B cell (primary cell): Measurements from ENCODE around the gene MCAM.

Experiments used
- CTCF ChIP-seq: fragments of 200-600 bp; IDR thresholded peaks from one replicate; pipeline ENCODE4 v1.8.0; 2022; ENCODE audit warnings: antibody characterized with exemption, mild to moderate bottlenecking
- EZH2 ChIP-seq: IDR thresholded peaks from 2 replicates; pipeline ENCODE4 v1.6.1; 2012; ENCODE audit warnings: borderline replicate concordance, low read depth, mild to moderate bottlenecking, moderate library complexity, low read length; ENCODE audit not compliant: insufficient read depth, poor library complexity, severe bottlenecking

DNA sequence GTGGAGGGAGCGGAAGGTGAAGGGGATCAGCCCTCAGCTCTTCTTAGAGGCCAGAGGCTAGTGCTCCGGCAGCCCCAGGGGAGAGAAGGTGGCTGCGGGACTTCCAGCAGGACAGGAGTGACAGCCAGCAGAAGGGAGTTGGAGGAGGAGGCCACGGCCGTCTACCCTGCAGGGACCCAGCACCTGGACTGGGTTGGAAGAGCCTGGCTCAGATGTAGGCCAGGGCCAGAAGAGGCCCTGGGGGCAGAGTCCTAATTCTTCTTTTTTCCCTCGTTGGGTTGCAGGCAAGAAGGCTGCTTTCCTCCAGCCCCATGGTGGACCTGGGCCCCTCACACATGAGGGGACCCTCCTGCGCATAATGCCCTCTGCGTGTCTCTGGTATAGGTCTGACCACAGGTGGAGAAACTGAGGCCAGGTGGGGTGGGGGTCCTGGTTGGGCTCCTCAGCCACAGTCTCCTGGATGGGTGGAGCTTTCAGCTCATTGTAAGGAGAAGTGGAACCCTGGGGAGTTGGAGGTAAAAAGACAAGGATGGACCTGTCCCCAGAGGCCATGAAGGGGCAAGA is 2.3 kb upstream of the MCAM start:
- TF ChIP-seq CTCF, result no peak
- TF ChIP-seq EZH2, result no peak
